ENCODE data around the gene ASAP2. TPM values are rescaled to one million over a fixed set of nuclear protein-coding genes. Genes with fewer than 3 reads are reported as not detected.
A peak's percentile ranks its signal among the peaks of the same experiment; 100 is the strongest.
"Not testable (repeated sequence)": the region's sequence is repeated elsewhere in the genome, so short reads cannot be mapped to it uniquely, and the experiment has no call there.

The ASAP2 gene
- total and polyA plus RNA-seq, 4 experiments from 2014 or later: not detected

DNA sequence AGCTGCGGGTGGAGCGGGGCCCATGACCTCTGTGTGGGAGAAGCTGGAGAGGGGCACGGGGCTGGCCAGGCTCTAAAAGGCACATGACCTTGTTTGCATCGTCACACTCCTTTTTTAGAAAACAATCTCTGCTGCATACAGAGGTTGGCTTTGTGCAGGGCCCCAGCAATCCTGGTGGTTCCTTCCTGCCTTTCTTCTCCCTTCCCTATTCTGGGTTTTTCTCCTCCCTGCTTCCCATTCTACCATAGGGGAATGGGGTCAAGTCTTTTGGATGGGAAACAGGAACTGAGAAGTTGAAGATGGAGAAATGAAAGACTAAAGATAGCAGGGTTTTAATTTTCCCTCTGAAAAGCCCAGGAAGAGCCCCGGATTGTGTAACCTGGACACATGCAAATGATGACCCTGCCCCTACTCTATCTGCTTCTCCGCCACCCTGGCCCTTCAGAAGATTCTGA is 53.9 kb downstream of the ASAP2 start:
- Histone ChIP-seq H3K27me3 (ENCODE audit: insufficient read depth, low read length) (no peaks in the 10 kb centered on the region), H3K36me3 (ENCODE audit: insufficient read depth, low read length) (no peaks in the 10 kb centered on the region), H3K4me1 (ENCODE audit: insufficient read depth, low read length) (no peaks in the 10 kb centered on the region), H3K4me3 (ENCODE audit: low read length in 2 of 2) (no peak overlapping the region), H3K9me3 (ENCODE audit: control insufficient read depth in 1 of 2, low read length in 2 of 2) (no peaks in the 10 kb centered on the region), H3K27ac (ENCODE audit: low read depth, low read length) (no peak overlapping the region)
- Mint-ChIP-seq H3K4me3 (no peak overlapping the region), H3K4me1 (peaks cover 0 to 12% (median 0%) of the 10 kb centered on the region in 4 donors), H3K9me3 (no peaks in the 10 kb centered on the region), H3K36me3 (no peaks in the 10 kb centered on the region), H3K27ac (no peak overlapping the region), H3K27me3 (peaks cover 0 to 8% of the 10 kb centered on the region in 2 donors)
- no peak for DNase-seq
- intact Hi-C loops (cut with micrococcal nuclease): no loop called here
- ChIA-PET POLR2A (ENCODE audit: partially characterized antibody) (no interaction called here), CTCF (ENCODE audit: partially characterized antibody) (no interaction called here)

- Mint-ChIP-seq H3K4me3 (no peak overlapping the region), H3K4me1 (peaks cover 0 to 12% (median 0%) of the 10 kb centered on the region in 4 donors), H3K27ac (no peak overlapping the region), H3K9me3 (no peaks in the 10 kb centered on the region), H3K36me3 (no peaks in the 10 kb centered on the region), H3K27me3 (peaks cover 0 to 9% of the 10 kb centered on the region in 2 donors)
- no peak for DNase-seq
- no peaks in the 10 kb centered on the region for H3K9me3 ChIP-seq (ENCODE audit: control insufficient read depth in 1 of 2, low read length in 2 of 2)
- CTCF ChIA-PET (ENCODE audit: partially characterized antibody): no interaction called here
- H3K27ac ChIP-seq (ENCODE audit: low read depth, low read length): no peak overlapping the region
- no peaks in the 10 kb centered on the region for H3K4me1 ChIP-seq (ENCODE audit: insufficient read depth, low read length)
- intact Hi-C loops (cut with micrococcal nuclease): no loop called here
- H3K4me3 ChIP-seq (ENCODE audit: low read length in 2 of 2): no peak overlapping the region
- no peaks in the 10 kb centered on the region for H3K27me3 ChIP-seq (ENCODE audit: insufficient read depth, low read length)
- POLR2A ChIA-PET (ENCODE audit: partially characterized antibody): no interaction called here
- H3K36me3 ChIP-seq (ENCODE audit: insufficient read depth, low read length): no peaks in the 10 kb centered on the region
Measured at GRCh38 chr2:9261231-9261883, 54.7 kb downstream of the ASAP2 start.

- Histone ChIP-seq H3K4me3 (ENCODE audit: low read length in 2 of 2) (no peak overlapping the region), H3K27me3 (ENCODE audit: insufficient read depth, low read length) (no peaks in the 10 kb centered on the region), H3K9me3 (ENCODE audit: control insufficient read depth in 1 of 2, low read length in 2 of 2) (no peaks in the 10 kb centered on the region), H3K27ac (ENCODE audit: low read depth, low read length) (no peak overlapping the region), H3K4me1 (ENCODE audit: insufficient read depth, low read length) (no peaks in the 10 kb centered on the region), H3K36me3 (ENCODE audit: insufficient read depth, low read length) (no peaks in the 10 kb centered on the region)
- Mint-ChIP-seq H3K4me1 (peaks cover 0 to 12% (median 0%) of the 10 kb centered on the region in 4 donors), H3K27me3 (peaks cover 0 to 14% of the 10 kb centered on the region in 2 donors), H3K9me3 (no peaks in the 10 kb centered on the region), H3K4me3 (no peak overlapping the region), H3K27ac (no peak overlapping the region), H3K36me3 (no peaks in the 10 kb centered on the region)
- intact Hi-C loops (cut with micrococcal nuclease): no loop called here
- no peak for DNase-seq
- ChIA-PET POLR2A (ENCODE audit: partially characterized antibody) (no interaction called here), CTCF (ENCODE audit: partially characterized antibody) (no interaction called here)
Measured at GRCh38 chr2:9262671-9263171, 56.1 kb downstream of the ASAP2 start.

- H3K9me3 ChIP-seq (ENCODE audit: control insufficient read depth in 1 of 2, low read length in 2 of 2): no peaks in the 10 kb centered on the region
- H3K36me3 Mint-ChIP-seq: no peaks in the 10 kb centered on the region
- H3K27ac ChIP-seq (ENCODE audit: low read depth, low read length): no peak overlapping the region
- no peaks in the 10 kb centered on the region for H3K9me3 Mint-ChIP-seq
- H3K4me1 ChIP-seq (ENCODE audit: insufficient read depth, low read length): no peaks in the 10 kb centered on the region
- intact Hi-C loops (cut with micrococcal nuclease): no loop called here
- H3K27me3 Mint-ChIP-seq: peaks cover 0 to 14% of the 10 kb centered on the region in 2 donors
- no peak overlapping the region for H3K27ac Mint-ChIP-seq
- POLR2A ChIA-PET (ENCODE audit: partially characterized antibody): no interaction called here
- DNase-seq: no peak
- H3K4me3 Mint-ChIP-seq: no peak overlapping the region
- no peak overlapping the region for H3K4me3 ChIP-seq (ENCODE audit: low read length in 2 of 2)
- H3K4me1 Mint-ChIP-seq: peaks cover 0 to 12% (median 0%) of the 10 kb centered on the region in 4 donors
- no peaks in the 10 kb centered on the region for H3K36me3 ChIP-seq (ENCODE audit: insufficient read depth, low read length)
- CTCF ChIA-PET (ENCODE audit: partially characterized antibody): no interaction called here
- H3K27me3 ChIP-seq (ENCODE audit: insufficient read depth, low read length): no peaks in the 10 kb centered on the region
Measured at GRCh38 chr2:9263428-9263827, 56.8 kb downstream of the ASAP2 start.

GRCh38 chr2:9264301-9264700 is 57.7 kb downstream of the ASAP2 start:
- DNase-seq: no peak
- Mint-ChIP-seq H3K27me3 (peaks cover 0 to 14% of the 10 kb centered on the region in 2 donors), H3K4me1 (peaks cover 0 to 12% (median 0%) of the 10 kb centered on the region in 4 donors), H3K4me3 (no peak overlapping the region), H3K9me3 (no peaks in the 10 kb centered on the region), H3K27ac (peak overlapping the region in 1 of 7 donors; percentile 0), H3K36me3 (no peaks in the 10 kb centered on the region)
- ChIA-PET CTCF (ENCODE audit: partially characterized antibody) (no interaction called here), POLR2A (ENCODE audit: partially characterized antibody) (no interaction called here)
- no peaks in the 10 kb centered on the region for H3K27me3 ChIP-seq (ENCODE audit: insufficient read depth, low read length)
- no peaks in the 10 kb centered on the region for H3K4me1 ChIP-seq (ENCODE audit: insufficient read depth, low read length)
- no peaks in the 10 kb centered on the region for H3K36me3 ChIP-seq (ENCODE audit: insufficient read depth, low read length)
- H3K27ac ChIP-seq (ENCODE audit: low read depth, low read length): no peak overlapping the region
- no peaks in the 10 kb centered on the region for H3K9me3 ChIP-seq (ENCODE audit: control insufficient read depth in 1 of 2, low read length in 2 of 2)
- no peak overlapping the region for H3K4me3 ChIP-seq (ENCODE audit: low read length in 2 of 2)
- intact Hi-C loops (cut with micrococcal nuclease): no loop called here

GRCh38 chr2:9266711-9267110 is 60.1 kb downstream of the ASAP2 start:
- H3K4me1 ChIP-seq (ENCODE audit: insufficient read depth, low read length): no peaks in the 10 kb centered on the region
- ChIA-PET POLR2A (ENCODE audit: partially characterized antibody) (no interaction called here), CTCF (ENCODE audit: partially characterized antibody) (no interaction called here)
- DNase-seq: no peak
- no peaks in the 10 kb centered on the region for H3K36me3 Mint-ChIP-seq
- intact Hi-C loops (cut with micrococcal nuclease): no loop called here
- H3K9me3 Mint-ChIP-seq: no peaks in the 10 kb centered on the region
- no peaks in the 10 kb centered on the region for H3K36me3 ChIP-seq (ENCODE audit: insufficient read depth, low read length)
- no peak overlapping the region for H3K4me3 Mint-ChIP-seq
- peaks cover 0 to 12% (median 0%) of the 10 kb centered on the region in 4 donors for H3K4me1 Mint-ChIP-seq
- H3K9me3 ChIP-seq (ENCODE audit: control insufficient read depth in 1 of 2, low read length in 2 of 2): no peaks in the 10 kb centered on the region
- H3K27me3 Mint-ChIP-seq: peaks cover 0 to 10% of the 10 kb centered on the region in 2 donors
- no peak overlapping the region for H3K27ac ChIP-seq (ENCODE audit: low read depth, low read length)
- H3K27me3 ChIP-seq (ENCODE audit: insufficient read depth, low read length): no peaks in the 10 kb centered on the region
- no peak overlapping the region for H3K4me3 ChIP-seq (ENCODE audit: low read length in 2 of 2)
- no peak overlapping the region for H3K27ac Mint-ChIP-seq

DNA sequence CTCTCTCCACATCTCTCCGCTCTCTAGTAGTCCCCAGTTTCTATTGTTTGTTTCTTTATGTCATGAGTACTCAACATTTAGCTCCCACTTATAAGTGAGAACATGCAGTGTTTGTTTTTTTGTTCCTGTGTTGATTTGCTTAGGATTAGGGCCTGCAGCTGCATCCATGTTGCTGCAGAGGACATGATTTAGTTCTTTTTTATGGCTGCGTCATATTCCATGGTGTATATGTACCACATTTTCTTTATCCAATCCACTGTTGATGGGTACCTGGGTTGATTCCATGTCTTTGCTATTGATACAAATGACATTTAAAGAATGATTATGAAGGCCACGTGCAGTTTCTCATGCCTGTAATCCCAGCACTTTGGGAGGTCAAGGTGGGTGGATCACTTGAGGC is 60.7 kb downstream of the ASAP2 start:
- H3K4me3 ChIP-seq (ENCODE audit: low read length in 2 of 2); H3K9me3 Mint-ChIP-seq; CTCF ChIA-PET (ENCODE audit: partially characterized antibody); H3K36me3 Mint-ChIP-seq; H3K27ac Mint-ChIP-seq; DNase-seq; intact Hi-C loops (cut with micrococcal nuclease); H3K9me3 ChIP-seq (ENCODE audit: control insufficient read depth in 1 of 2, low read length in 2 of 2); H3K36me3 ChIP-seq (ENCODE audit: insufficient read depth, low read length); H3K27me3 ChIP-seq (ENCODE audit: insufficient read depth, low read length); H3K27ac ChIP-seq (ENCODE audit: low read depth, low read length); POLR2A ChIA-PET (ENCODE audit: partially characterized antibody); H3K4me1 ChIP-seq (ENCODE audit: insufficient read depth, low read length); H3K4me3 Mint-ChIP-seq: not testable (repeated sequence)
- Mint-ChIP-seq H3K27me3 (peaks cover 2 to 13% of the 10 kb centered on the region in 2 donors), H3K4me1 (peaks cover 0 to 12% (median 0%) of the 10 kb centered on the region in 4 donors)

All from CD4-positive, alpha-beta memory T cell (primary cell).